ENCODE measurements around the gene ELK3. TPM values are rescaled to one million over a fixed set of nuclear protein-coding genes. Genes with fewer than 3 reads are reported as not detected.

Gene ELK3
- total and polyA plus RNA-seq, 9 of the 15 experiments (the other 6 are each of a cell fraction or from before 2014, with no cell fraction given), result 1.5 to 5.5 (median 2.9) TPM

DNA sequence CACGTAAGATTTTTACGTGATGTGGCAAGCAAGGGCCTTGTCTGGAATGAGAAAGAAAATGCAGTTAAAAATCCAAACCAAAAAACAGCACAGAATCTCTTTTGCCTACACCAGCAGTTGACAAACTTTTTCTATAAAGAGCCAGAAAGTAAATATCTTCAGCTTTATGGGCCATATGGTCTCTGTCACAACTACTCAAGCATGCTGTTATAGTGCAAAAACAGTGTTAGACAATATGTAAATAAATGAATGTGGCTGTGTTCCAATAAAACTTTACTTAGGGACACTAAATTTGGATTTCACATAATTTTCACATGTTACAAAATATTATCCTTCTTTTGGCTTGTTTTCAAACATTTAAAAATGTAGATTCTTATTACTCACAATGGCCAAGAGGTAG lies 6.2 kb upstream of the ELK3 start:
- H3K4me3 ChIP-seq, result no peak overlapping the region
- no peak overlapping the region for H3K9ac ChIP-seq (ENCODE audit: insufficient read depth in 1 of 2, low read depth in 2 of 2, low read length in 2 of 2)
- H3K27me3 ChIP-seq (ENCODE audit: control insufficient read depth in 2 of 2, insufficient read depth in 2 of 2, low read length in 2 of 2), result peaks cover 13 to 25% of the 10 kb centered on the region in 2 experiments; a peak in 4 of 5 replicates
- no peaks in the 10 kb centered on the region for H4K20me1 ChIP-seq (replicated peaks; ENCODE audit: control insufficient read depth, insufficient read depth, low read length)
- H3K9me1 ChIP-seq (ENCODE audit: control insufficient read depth, insufficient read depth, low read length), result no peaks in the 10 kb centered on the region
- peaks cover 0 to 5% of the 10 kb centered on the region in 2 experiments; a peak in 1 of 5 replicates for H3K4me1 ChIP-seq (replicated peaks in 1 of 2; ENCODE audit: control insufficient read depth in 2 of 2, insufficient read depth in 2 of 2, low read length in 2 of 2)
- H3K4me2 ChIP-seq (ENCODE audit: insufficient read depth, low read length), result no peak overlapping the region
- DNase-seq (ENCODE audit: extremely low read depth in 1 of 4, low spot score in 3 of 4), result no peak
- in situ Hi-C loops (cut with MboI), result no loop called here
- ChIA-PET POLR2A (no interaction called here), CTCF (ENCODE audit: low intra/inter-chr PET ratio) (no interaction called here)
- intact Hi-C loops (cut with micrococcal nuclease), result no loop called here
- FAIRE-seq, result no peak
- no TSS peak for BruUV-seq (replicated peaks)
- 3% methylated on average over 2 of the region's 2 CpGs for WGBS (ENCODE audit: insufficient coverage, low coverage, missing lambda C conversion rate)
- no peak for TF ChIP-seq MECOM (CRISPR knock-in tag; IDR thresholded peaks at IDR 0.05)
- TF ChIP-seq ZNF592 (IDR thresholded peaks at IDR 0.05), result no peak
- TF ChIP-seq ZNF217 (CRISPR knock-in tag; IDR thresholded peaks at IDR 0.05), result no peak
- TF ChIP-seq, protein P1, sequence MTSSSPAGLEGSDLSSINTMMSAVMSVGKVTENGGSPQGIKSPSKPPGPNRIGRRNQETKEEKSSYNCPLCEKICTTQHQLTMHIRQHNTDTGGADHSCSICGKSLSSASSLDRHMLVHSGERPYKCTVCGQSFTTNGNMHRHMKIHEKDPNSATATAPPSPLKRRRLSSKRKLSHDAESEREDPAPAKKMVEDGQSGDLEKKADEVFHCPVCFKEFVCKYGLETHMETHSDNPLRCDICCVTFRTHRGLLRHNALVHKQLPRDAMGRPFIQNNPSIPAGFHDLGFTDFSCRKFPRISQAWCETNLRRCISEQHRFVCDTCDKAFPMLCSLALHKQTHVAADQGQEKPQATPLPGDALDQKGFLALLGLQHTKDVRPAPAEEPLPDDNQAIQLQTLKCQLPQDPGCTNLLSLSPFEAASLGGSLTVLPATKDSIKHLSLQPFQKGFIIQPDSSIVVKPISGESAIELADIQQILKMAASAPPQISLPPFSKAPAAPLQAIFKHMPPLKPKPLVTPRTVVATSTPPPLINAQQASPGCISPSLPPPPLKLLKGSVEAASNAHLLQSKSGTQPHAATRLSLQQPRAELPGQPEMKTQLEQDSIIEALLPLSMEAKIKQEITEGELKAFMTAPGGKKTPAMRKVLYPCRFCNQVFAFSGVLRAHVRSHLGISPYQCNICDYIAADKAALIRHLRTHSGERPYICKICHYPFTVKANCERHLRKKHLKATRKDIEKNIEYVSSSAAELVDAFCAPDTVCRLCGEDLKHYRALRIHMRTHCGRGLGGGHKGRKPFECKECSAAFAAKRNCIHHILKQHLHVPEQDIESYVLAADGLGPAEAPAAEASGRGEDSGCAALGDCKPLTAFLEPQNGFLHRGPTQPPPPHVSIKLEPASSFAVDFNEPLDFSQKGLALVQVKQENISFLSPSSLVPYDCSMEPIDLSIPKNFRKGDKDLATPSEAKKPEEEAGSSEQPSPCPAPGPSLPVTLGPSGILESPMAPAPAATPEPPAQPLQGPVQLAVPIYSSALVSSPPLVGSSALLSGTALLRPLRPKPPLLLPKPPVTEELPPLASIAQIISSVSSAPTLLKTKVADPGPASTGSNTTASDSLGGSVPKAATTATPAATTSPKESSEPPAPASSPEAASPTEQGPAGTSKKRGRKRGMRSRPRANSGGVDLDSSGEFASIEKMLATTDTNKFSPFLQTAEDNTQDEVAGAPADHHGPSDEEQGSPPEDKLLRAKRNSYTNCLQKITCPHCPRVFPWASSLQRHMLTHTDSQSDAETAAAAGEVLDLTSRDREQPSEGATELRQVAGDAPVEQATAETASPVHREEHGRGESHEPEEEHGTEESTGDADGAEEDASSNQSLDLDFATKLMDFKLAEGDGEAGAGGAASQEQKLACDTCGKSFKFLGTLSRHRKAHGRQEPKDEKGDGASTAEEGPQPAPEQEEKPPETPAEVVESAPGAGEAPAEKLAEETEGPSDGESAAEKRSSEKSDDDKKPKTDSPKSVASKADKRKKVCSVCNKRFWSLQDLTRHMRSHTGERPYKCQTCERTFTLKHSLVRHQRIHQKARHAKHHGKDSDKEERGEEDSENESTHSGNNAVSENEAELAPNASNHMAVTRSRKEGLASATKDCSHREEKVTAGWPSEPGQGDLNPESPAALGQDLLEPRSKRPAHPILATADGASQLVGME (CRISPR knock-in tag; IDR thresholded peaks at IDR 0.05), result no peak
- TF ChIP-seq MAFF (IDR thresholded peaks at IDR 0.05; ENCODE audit: low read length), result no peak
- H3K27ac ChIP-seq (ENCODE audit: extremely low read depth, low read depth, low read length), result no peak overlapping the region
- H3K36me3 ChIP-seq (ENCODE audit: control insufficient read depth, insufficient read depth, low read length), result no peaks in the 10 kb centered on the region
- H3K79me2 ChIP-seq (ENCODE audit: control insufficient read depth, insufficient read depth, low read length), result no peaks in the 10 kb centered on the region
- ATAC-seq, result no peak
- no peaks in the 10 kb centered on the region for H3K9me3 ChIP-seq (replicated peaks; ENCODE audit: control insufficient read depth, insufficient read depth, low read depth, low read length)
- no peak overlapping the region for H2AFZ ChIP-seq (ENCODE audit: low read depth, low read length)
